DOHH2 (cell line): Measurements from ENCODE around the gene TRMT2A.

Experiments used
- H3F3A ChIP-seq: fragments of 200-600 bp; sonication (generic), shearing (Covaris generic); 2 replicates; pipeline ENCODE4 v1.6.0; 2016; ENCODE audit warnings: antibody characterized with exemption, mild to moderate bottlenecking; ENCODE audit not compliant: control insufficient read depth, insufficient read depth
- H3K27ac ChIP-seq: fragments of 200-600 bp; sonication (generic); 2 replicates; pipeline ENCODE4 v1.5.1; 2014; ENCODE audit warnings: low read depth, mild to moderate bottlenecking, low read length, moderate library complexity
- H3K27me3 ChIP-seq: fragments of 200-600 bp; sonication (generic); 2 replicates; pipeline ENCODE4 v1.6.1; 2014; ENCODE audit warnings: mild to moderate bottlenecking, low read length, mixed read lengths; ENCODE audit not compliant: control insufficient read depth
- H3K36me3 ChIP-seq: fragments of 200-600 bp; sonication (generic); 2 replicates; pipeline ENCODE4 v1.6.1; 2014; ENCODE audit warnings: mild to moderate bottlenecking, low read length, moderate library complexity, mixed read lengths; ENCODE audit not compliant: control insufficient read depth
- H3K4me1 ChIP-seq: fragments of 200-600 bp; sonication (generic); 2 replicates; pipeline ENCODE4 v1.6.1; 2014; ENCODE audit warnings: mild to moderate bottlenecking, low read length, mixed read lengths; ENCODE audit not compliant: control insufficient read depth
- H3K4me2 ChIP-seq: fragments of 200-600 bp; sonication (generic); 2 replicates; pipeline ENCODE4 v1.6.0; 2014; ENCODE audit warnings: mild to moderate bottlenecking, low read length, moderate library complexity
- H3K4me3 ChIP-seq: fragments of 200-600 bp; sonication (generic); 2 replicates; pipeline ENCODE4 v1.5.1; 2014; ENCODE audit warnings: mild to moderate bottlenecking, low read length, mixed read lengths
- H3K79me2 ChIP-seq: fragments of 200-600 bp; sonication (generic); 2 replicates; pipeline ENCODE4 v1.6.1; 2014; ENCODE audit warnings: mild to moderate bottlenecking, low read length, mixed read lengths; ENCODE audit not compliant: control insufficient read depth
- H3K9me2 ChIP-seq: fragments of 200-600 bp; sonication (generic); replicated peaks from 2 replicates; pipeline ENCODE4 v1.6.1; 2014; ENCODE audit warnings: mild to moderate bottlenecking, low read length, mixed read lengths; ENCODE audit not compliant: control insufficient read depth
- H3K9me3 ChIP-seq: fragments of 200-600 bp; sonication (generic); 2 replicates; pipeline ENCODE4 v1.6.1; 2014; ENCODE audit warnings: antibody characterized with exemption, low read length, mixed read lengths; ENCODE audit not compliant: control insufficient read depth, insufficient read depth
- H4K20me1 ChIP-seq: fragments of 200-600 bp; sonication (generic); 2 replicates; pipeline ENCODE4 v1.6.0; 2014; ENCODE audit warnings: low read depth, mild to moderate bottlenecking, antibody characterized with exemption, low read length, moderate library complexity; ENCODE audit not compliant: control insufficient read depth, insufficient read depth
- CTCF ChIP-seq: fragments of 200-600 bp; sonication (generic); IDR thresholded peaks from one replicate; pipeline ENCODE4 v1.5.1; 2014; ENCODE audit warnings: antibody characterized with exemption, mild to moderate bottlenecking, low read depth, low read length; ENCODE audit not compliant: poor library complexity, severe bottlenecking
- EZH2phosphoT487 ChIP-seq: fragments of 200-600 bp; sonication (generic); IDR thresholded peaks from 2 replicates; pipeline ENCODE4 v1.6.1; 2017; ENCODE audit warnings: borderline replicate concordance, mild to moderate bottlenecking, antibody characterized with exemption, low read length, moderate library complexity, mixed read lengths

The TRMT2A gene

GRCh38 chr22:20129747-20130014 is 12.7 kb upstream of the TRMT2A start:
- Histone ChIP-seq H3F3A (peaks cover 31% of the 10 kb centered on the region), H3K27ac (no peak overlapping the region), H3K4me3 (no peak overlapping the region), H3K79me2 (0 out of 2 replicates have a peak, but pooled peaks cover under 1% of the 10 kb centered on the region), H4K20me1 (peaks cover 3% of the 10 kb centered on the region; the same call in 1 of the 2 replicates), H3K9me2 (no peaks in the 10 kb centered on the region), H3K36me3 (peaks cover 43% of the 10 kb centered on the region), H3K27me3 (peaks cover 24% of the 10 kb centered on the region), H3K4me2 (no peak overlapping the region), H3K9me3 (no peaks in the 10 kb centered on the region), H3K4me1 (peaks cover 9% of the 10 kb centered on the region; the same call in 1 of the 2 replicates)
- TF ChIP-seq EZH2phosphoT487 (no peak), CTCF (no peak)

GRCh38 chr22:20128902-20129746 is 12.1 kb upstream of the TRMT2A start:
- H3K27ac ChIP-seq = no peak overlapping the region
- no peak overlapping the region for H3K4me3 ChIP-seq
- peaks cover 9% of the 10 kb centered on the region; the same call in 1 of the 2 replicates for H3K4me1 ChIP-seq
- H3K27me3 ChIP-seq = peaks cover 24% of the 10 kb centered on the region
- H3K9me2 ChIP-seq = no peaks in the 10 kb centered on the region
- H3K36me3 ChIP-seq = peaks cover 48% of the 10 kb centered on the region
- no peak for TF ChIP-seq EZH2phosphoT487
- peak; percentile 70 for TF ChIP-seq CTCF
- peaks cover 5% of the 10 kb centered on the region for H3K79me2 ChIP-seq
- peaks cover 31% of the 10 kb centered on the region for H3F3A ChIP-seq
- peaks cover 3% of the 10 kb centered on the region; the same call in 1 of the 2 replicates for H4K20me1 ChIP-seq
- no peak overlapping the region for H3K4me2 ChIP-seq
- H3K9me3 ChIP-seq = no peaks in the 10 kb centered on the region

- peaks cover 31% of the 10 kb centered on the region for H3F3A ChIP-seq
- H3K4me1 ChIP-seq = peaks cover 9% of the 10 kb centered on the region; the same call in 1 of the 2 replicates
- H3K9me2 ChIP-seq = no peaks in the 10 kb centered on the region
- no peak overlapping the region for H3K4me3 ChIP-seq
- no peak overlapping the region for H3K4me2 ChIP-seq
- H3K9me3 ChIP-seq = no peaks in the 10 kb centered on the region
- peaks cover 10% of the 10 kb centered on the region for H3K79me2 ChIP-seq
- TF ChIP-seq EZH2phosphoT487 (no peak), CTCF (no peak)
- H4K20me1 ChIP-seq = peaks cover 5% of the 10 kb centered on the region; the same call in 1 of the 2 replicates
- H3K36me3 ChIP-seq = peaks cover 54% of the 10 kb centered on the region
- H3K27me3 ChIP-seq = peaks cover 24% of the 10 kb centered on the region
- no peak overlapping the region for H3K27ac ChIP-seq
Observed at GRCh38 chr22:20128619-20128901, 11.5 kb upstream of the TRMT2A start.
